HG02885 (cell line): ENCODE measurements around the gene IGF1R.

Experiments
- ATAC-seq: cut with Tn5 transposase; IDR thresholded peaks from one replicate; pipeline ENCODE4 v1.9.1; 2021; ENCODE audit warnings: mild to moderate bottlenecking; ENCODE audit not compliant: unreplicated experiment, poor library complexity

The IGF1R gene

GRCh38 chr15:98668566-98669308 lies 20.4 kb downstream of the IGF1R start:
- ATAC-seq, result peak; percentile 45

- ATAC-seq, result no peak
Measured at GRCh38 chr15:98669638-98670037, 21.3 kb downstream of the IGF1R start.

- ATAC-seq, result no peak
Measured at GRCh38 chr15:98671060-98672008, 23.0 kb downstream of the IGF1R start.

- no peak for ATAC-seq
Measured at GRCh38 chr15:98673133-98673532, 24.8 kb downstream of the IGF1R start.

GRCh38 chr15:98674336-98674735 lies 26.0 kb downstream of the IGF1R start:
- ATAC-seq, result no peak

- ATAC-seq, result no peak
Measured at GRCh38 chr15:98676586-98677270, 28.4 kb downstream of the IGF1R start.

GRCh38 chr15:98677345-98678059 lies 29.2 kb downstream of the IGF1R start:
- no peak for ATAC-seq

GRCh38 chr15:98678484-98678883 lies 30.1 kb downstream of the IGF1R start:
- ATAC-seq, result no peak

- no peak for ATAC-seq
Measured at GRCh38 chr15:98681061-98681460, 32.7 kb downstream of the IGF1R start.

- no peak for ATAC-seq
Measured at GRCh38 chr15:98682992-98683701, 34.8 kb downstream of the IGF1R start.

- ATAC-seq, result no peak
Measured at GRCh38 chr15:98683831-98684230, 35.5 kb downstream of the IGF1R start.

- ATAC-seq, result no peak
Measured at GRCh38 chr15:98684436-98684835, 36.1 kb downstream of the IGF1R start.

GRCh38 chr15:98684995-98685525 lies 36.7 kb downstream of the IGF1R start:
- no peak for ATAC-seq

- ATAC-seq, result no peak
Measured at GRCh38 chr15:98686983-98687382, 38.6 kb downstream of the IGF1R start.

- ATAC-seq, result no peak
Measured at GRCh38 chr15:98689431-98689861, 41.1 kb downstream of the IGF1R start.

- no peak for ATAC-seq
Measured at GRCh38 chr15:98690272-98690950, 42.1 kb downstream of the IGF1R start.

GRCh38 chr15:98692213-98692612 lies 43.9 kb downstream of the IGF1R start:
- ATAC-seq, result no peak

- ATAC-seq, result no peak
Measured at GRCh38 chr15:98694161-98694560, 45.8 kb downstream of the IGF1R start.

- no peak for ATAC-seq
Measured at GRCh38 chr15:98698792-98699191, 50.5 kb downstream of the IGF1R start.
